ENCODE results near the gene PRKN. TPM values are rescaled to one million over a fixed set of nuclear protein-coding genes. Genes with fewer than 3 reads are reported as not detected.

Gene PRKN
- total RNA-seq, 1 experiment from 2014 or later, result not detected

- Histone ChIP-seq H3K36me3 (ENCODE audit: low read depth) (no peaks in the 10 kb centered on the region), H3K4me2 (no peak overlapping the region), H3K9me3 (ENCODE audit: insufficient read depth, low read depth) (no peaks in the 10 kb centered on the region), H3K9me2 (ENCODE audit: insufficient read depth) (no peaks in the 10 kb centered on the region), H3K4me3 (no peak overlapping the region), H4K20me1 (ENCODE audit: insufficient read depth) (no peaks in the 10 kb centered on the region), H2AFZ (no peak overlapping the region), H3F3A (ENCODE audit: insufficient read depth, low read depth) (no peaks in the 10 kb centered on the region), H3K4me1 (replicated peaks; ENCODE audit: insufficient read depth) (no peaks in the 10 kb centered on the region), H3K27ac (no peak overlapping the region), H3K27me3 (ENCODE audit: insufficient read depth, low read depth) (peaks cover 47% of the 10 kb centered on the region), H3K79me2 (ENCODE audit: low read depth) (no peaks in the 10 kb centered on the region)
- CTCF ChIA-PET, result no interaction called here
- DNase-seq, result no peak
- BruUV-seq (replicated peaks), result no TSS peak
- TF ChIP-seq EZH2 (IDR thresholded peaks at IDR 0.05; ENCODE audit: low read depth) (no peak), CTCF (conservative IDR thresholded peaks at IDR 0.05) (no peak)
- POLR2A ChIA-PET (ENCODE audit: unreplicated experiment), result no interaction called here
- intact Hi-C loops (cut with micrococcal nuclease; ENCODE audit: unreplicated experiment), result no loop called here
Observed at GRCh38 chr6:161353208-161353613, 1374.4 kb downstream of the PRKN start.

- Histone ChIP-seq H3K4me2 (no peak overlapping the region), H3K27ac (no peak overlapping the region), H4K20me1 (ENCODE audit: insufficient read depth) (no peaks in the 10 kb centered on the region), H3K4me3 (no peak overlapping the region), H3F3A (ENCODE audit: insufficient read depth, low read depth) (no peaks in the 10 kb centered on the region), H3K27me3 (ENCODE audit: insufficient read depth, low read depth) (peaks cover 48% of the 10 kb centered on the region), H3K9me3 (ENCODE audit: insufficient read depth, low read depth) (no peaks in the 10 kb centered on the region), H2AFZ (no peak overlapping the region), H3K9me2 (ENCODE audit: insufficient read depth) (no peaks in the 10 kb centered on the region), H3K79me2 (ENCODE audit: low read depth) (no peaks in the 10 kb centered on the region), H3K36me3 (ENCODE audit: low read depth) (no peaks in the 10 kb centered on the region), H3K4me1 (replicated peaks; ENCODE audit: insufficient read depth) (no peaks in the 10 kb centered on the region)
- CTCF ChIA-PET, result no interaction called here
- TF ChIP-seq CTCF (conservative IDR thresholded peaks at IDR 0.05) (no peak), EZH2 (IDR thresholded peaks at IDR 0.05; ENCODE audit: low read depth) (no peak)
- BruUV-seq (replicated peaks), result no TSS peak
- intact Hi-C loops (cut with micrococcal nuclease; ENCODE audit: unreplicated experiment), result no loop called here
- POLR2A ChIA-PET (ENCODE audit: unreplicated experiment), result no interaction called here
- no peak for DNase-seq
Observed at GRCh38 chr6:161351858-161352257, 1375.7 kb downstream of the PRKN start.

- no peak for TF ChIP-seq CTCF (conservative IDR thresholded peaks at IDR 0.05)
- TF ChIP-seq EZH2 (IDR thresholded peaks at IDR 0.05; ENCODE audit: low read depth), result no peak
- Histone ChIP-seq H3K79me2 (ENCODE audit: low read depth) (no peaks in the 10 kb centered on the region), H3K36me3 (ENCODE audit: low read depth) (no peaks in the 10 kb centered on the region), H2AFZ (no peak overlapping the region), H3K4me2 (no peak overlapping the region), H3K9me2 (ENCODE audit: insufficient read depth) (no peaks in the 10 kb centered on the region), H3K9me3 (ENCODE audit: insufficient read depth, low read depth) (no peaks in the 10 kb centered on the region), H4K20me1 (ENCODE audit: insufficient read depth) (no peaks in the 10 kb centered on the region), H3K27me3 (ENCODE audit: insufficient read depth, low read depth) (peaks cover 48% of the 10 kb centered on the region), H3K27ac (no peak overlapping the region), H3K4me3 (no peak overlapping the region), H3F3A (ENCODE audit: insufficient read depth, low read depth) (no peaks in the 10 kb centered on the region), H3K4me1 (replicated peaks; ENCODE audit: insufficient read depth) (no peaks in the 10 kb centered on the region)
- ChIA-PET CTCF (interaction anchor here (0.6 kb wide), 1 partner anchor 617 kb away, joined by 3 read pairs; no protein-coding TSS in a partner anchor), POLR2A (ENCODE audit: unreplicated experiment) (no interaction called here)
- intact Hi-C loops (cut with micrococcal nuclease; ENCODE audit: unreplicated experiment), result no loop called here
- no TSS peak for BruUV-seq (replicated peaks)
- no peak for DNase-seq
Observed at GRCh38 chr6:161349886-161350285, 1377.7 kb downstream of the PRKN start.
